GM19372 (cell line): Measurements from ENCODE around the gene CEP63.

ENCODE experiments used
- ATAC-seq: cut with Tn5 transposase; IDR thresholded peaks from one replicate; pipeline ENCODE4 v1.9.1; 2021; ENCODE audit warnings: mild to moderate bottlenecking, low read depth, moderate library complexity; ENCODE audit not compliant: unreplicated experiment

The CEP63 gene

GRCh38 chr3:134622806-134623365, 137.0 kb downstream of the CEP63 start:
- no peak for ATAC-seq

GRCh38 chr3:134623615-134624245, 137.9 kb downstream of the CEP63 start:
- no peak for ATAC-seq
